ENCODE data around the gene ADAM12.

DNA sequence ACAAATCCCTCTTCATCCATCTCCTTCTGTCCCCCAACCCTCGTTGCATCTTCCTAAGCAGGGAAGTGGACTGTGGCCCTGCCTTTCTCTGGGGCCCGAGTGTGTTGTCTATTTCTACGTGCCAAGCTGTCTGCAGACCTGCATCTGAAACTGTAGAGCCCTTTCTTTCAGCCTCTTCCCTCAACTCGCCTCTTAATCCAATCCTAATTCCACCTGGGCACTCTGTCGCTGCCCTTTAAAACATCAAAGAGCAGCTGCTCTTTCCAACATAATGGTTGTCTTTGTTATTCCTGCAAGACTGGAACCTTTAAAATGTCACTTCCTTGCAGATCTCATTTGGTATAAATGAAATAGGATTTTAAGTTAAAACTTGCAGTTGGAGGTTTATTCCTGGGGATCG, 21.5 kb upstream of the ADAM12 start:
- TF ChIP-seq, protein P1, sequence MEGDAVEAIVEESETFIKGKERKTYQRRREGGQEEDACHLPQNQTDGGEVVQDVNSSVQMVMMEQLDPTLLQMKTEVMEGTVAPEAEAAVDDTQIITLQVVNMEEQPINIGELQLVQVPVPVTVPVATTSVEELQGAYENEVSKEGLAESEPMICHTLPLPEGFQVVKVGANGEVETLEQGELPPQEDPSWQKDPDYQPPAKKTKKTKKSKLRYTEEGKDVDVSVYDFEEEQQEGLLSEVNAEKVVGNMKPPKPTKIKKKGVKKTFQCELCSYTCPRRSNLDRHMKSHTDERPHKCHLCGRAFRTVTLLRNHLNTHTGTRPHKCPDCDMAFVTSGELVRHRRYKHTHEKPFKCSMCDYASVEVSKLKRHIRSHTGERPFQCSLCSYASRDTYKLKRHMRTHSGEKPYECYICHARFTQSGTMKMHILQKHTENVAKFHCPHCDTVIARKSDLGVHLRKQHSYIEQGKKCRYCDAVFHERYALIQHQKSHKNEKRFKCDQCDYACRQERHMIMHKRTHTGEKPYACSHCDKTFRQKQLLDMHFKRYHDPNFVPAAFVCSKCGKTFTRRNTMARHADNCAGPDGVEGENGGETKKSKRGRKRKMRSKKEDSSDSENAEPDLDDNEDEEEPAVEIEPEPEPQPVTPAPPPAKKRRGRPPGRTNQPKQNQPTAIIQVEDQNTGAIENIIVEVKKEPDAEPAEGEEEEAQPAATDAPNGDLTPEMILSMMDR (IDR thresholded peaks at IDR 0.05; ENCODE audit: low read length) = no peak
- TF ChIP-seq EZH2phosphoT487 (IDR thresholded peaks at IDR 0.05; ENCODE audit: low read length) = no peak
